GM23338 (cell line): Measurements from ENCODE around the gene MED27. TPM values are rescaled to one million over a fixed set of nuclear protein-coding genes. Genes with fewer than 3 reads are reported as not detected.

ENCODE experiments used
- ATAC-seq: fragments of 200-7000 bp; cut with Tn5 transposase; 3 replicates; pipeline ENCODE4 v1.9.1; 2020
- DNase-seq: peaks from one replicate; pipeline ENCODE4 v3.0.0-alpha.2; 2015; ENCODE audit warnings: low spot score
- H2AFZ ChIP-seq: fragments of 200-600 bp; sonication (generic); 2 replicates; pipeline ENCODE4 v1.8.0; 2016; ENCODE audit warnings: antibody characterized with exemption, mild to moderate bottlenecking, moderate library complexity
- H3F3A ChIP-seq: fragments of 200-600 bp; sonication (generic); replicated peaks from 2 replicates; pipeline ENCODE4 v1.8.0; 2017; ENCODE audit warnings: antibody characterized with exemption, mixed run types, low read depth
- H3K27ac ChIP-seq: fragments of 200-600 bp; sonication (generic); 2 replicates; pipeline ENCODE4 v1.6.1; 2016; ENCODE audit warnings: low read depth
- H3K27me3 ChIP-seq: fragments of 200-600 bp; sonication (generic); 2 replicates; pipeline ENCODE4 v1.8.0; 2016; ENCODE audit warnings: mild to moderate bottlenecking, mixed run types, moderate library complexity; ENCODE audit not compliant: insufficient read depth
- H3K36me3 ChIP-seq: fragments of 200-600 bp; sonication (generic); 2 replicates; pipeline ENCODE4 v1.8.0; 2016; ENCODE audit warnings: mild to moderate bottlenecking; ENCODE audit not compliant: insufficient read depth
- H3K4me1 ChIP-seq: fragments of 200-600 bp; sonication (generic); 2 replicates; pipeline ENCODE4 v1.8.0; 2016; ENCODE audit warnings: mild to moderate bottlenecking, moderate library complexity; ENCODE audit not compliant: insufficient read depth
- H3K4me2 ChIP-seq: fragments of 200-600 bp; sonication (generic); 2 replicates; pipeline ENCODE4 v1.7.1; 2017; ENCODE audit warnings: mixed run types
- H3K4me3 ChIP-seq: fragments of 200-600 bp; sonication (generic); 2 replicates; pipeline ENCODE4 v1.6.1; 2016; ENCODE audit warnings: mixed run types
- H3K79me2 ChIP-seq: fragments of 200-600 bp; sonication (generic); replicated peaks from 2 replicates; pipeline ENCODE4 v1.8.0; 2017; ENCODE audit warnings: mild to moderate bottlenecking; ENCODE audit not compliant: insufficient read depth
- H3K9me2 ChIP-seq: fragments of 200-600 bp; sonication (generic); 2 replicates; pipeline ENCODE4 v1.8.0; 2017; ENCODE audit not compliant: insufficient read depth
- H4K20me1 ChIP-seq: fragments of 200-600 bp; sonication (generic); replicated peaks from 2 replicates; pipeline ENCODE4 v1.8.0; 2017; ENCODE audit warnings: mild to moderate bottlenecking; ENCODE audit not compliant: insufficient read depth
- H3K27ac Mint-ChIP-seq: 2 replicates; pipeline ENCODE4 v1.8.0; 2020; ENCODE audit warnings: inconsistent platforms, mild to moderate bottlenecking, moderate library complexity, mixed read lengths
- H3K27me3 Mint-ChIP-seq: 3 replicates; pipeline ENCODE4 v1.8.0; 2022; ENCODE audit warnings: low read depth, mild to moderate bottlenecking, moderate library complexity, mixed read lengths, inconsistent platforms; ENCODE audit not compliant: insufficient read depth, poor library complexity
- H3K36me3 Mint-ChIP-seq: 3 replicates; pipeline ENCODE4 v1.8.0; 2021; ENCODE audit warnings: low read depth, mild to moderate bottlenecking, inconsistent platforms, moderate library complexity, mixed read lengths
- H3K4me1 Mint-ChIP-seq: 3 replicates; pipeline ENCODE4 v1.8.0; 2020; ENCODE audit warnings: mild to moderate bottlenecking, inconsistent platforms, mixed read lengths
- H3K4me3 Mint-ChIP-seq: 3 replicates; pipeline ENCODE4 v1.8.0; 2021; ENCODE audit warnings: moderate library complexity, mild to moderate bottlenecking, inconsistent platforms, mixed read lengths
- H3K9me3 Mint-ChIP-seq: 3 replicates; pipeline ENCODE4 v1.8.0; 2020; ENCODE audit warnings: moderate library complexity, mild to moderate bottlenecking, inconsistent platforms, mixed read lengths
- CREB1 ChIP-seq: fragments of 250-450 bp; sonication (Bioruptor Pico); IDR thresholded peaks from 2 replicates; pipeline ENCODE4 v1.5.0; 2020; ENCODE audit warnings: low read depth, mild to moderate bottlenecking, moderate library complexity
- EZH2phosphoT487 ChIP-seq: fragments of 200-600 bp; sonication (generic); IDR thresholded peaks from one replicate; pipeline ENCODE4 v1.8.1; 2018; ENCODE audit warnings: antibody characterized with exemption; ENCODE audit not compliant: unreplicated experiment
- NANOG ChIP-seq: IDR thresholded peaks from 2 replicates; pipeline ENCODE4 v1.6.1; 2016; ENCODE audit warnings: antibody characterized with exemption, borderline replicate concordance
- POLR2AphosphoS5 ChIP-seq: IDR thresholded peaks from 2 replicates; pipeline ENCODE4 v1.6.1; 2016; ENCODE audit warnings: antibody characterized with exemption, low read depth
- ZNF114 ChIP-seq: fragments of 250-450 bp; sonication (Bioruptor Pico); IDR thresholded peaks from 2 replicates; pipeline ENCODE4 v1.5.0; 2020; ENCODE audit warnings: mild to moderate bottlenecking, moderate library complexity
- polyA plus RNA-seq: library from polyadenylated mRNA; unstranded; fragments of >200 nt; fragmentation: Nextera tagmentation; extraction: Ambion mirVana; gene quantifications from 2 replicates; pipeline ENCODE4 v1.2.1, GENCODE V29; 2016
- total RNA-seq: library from RNA; depleted of rRNA; stranded (reverse); fragments of >200 nt; shearing (Covaris generic); gene quantifications from 2 replicates; pipeline ENCODE4 v1.2.3, GENCODE V29; 2014
- TF ChIP-seq, protein P1 (sequence below): fragments of 250-450 bp; sonication (Bioruptor Pico); IDR thresholded peaks from 2 replicates; pipeline ENCODE4 v1.5.0; 2020; ENCODE audit warnings: mild to moderate bottlenecking, moderate library complexity
- TF ChIP-seq, protein P2 (sequence below): IDR thresholded peaks from one replicate; pipeline ENCODE4 v1.6.1; 2018; ENCODE audit warnings: antibody characterized with exemption; ENCODE audit not compliant: unreplicated experiment
- TF ChIP-seq, protein P3 (sequence below): IDR thresholded peaks from 2 replicates; pipeline ENCODE4 v1.6.1; 2016; ENCODE audit warnings: antibody characterized with exemption

Gene MED27
- total and polyA plus RNA-seq, 2 experiments from 2014 or later = 30.6 to 35.0 TPM

DNA sequence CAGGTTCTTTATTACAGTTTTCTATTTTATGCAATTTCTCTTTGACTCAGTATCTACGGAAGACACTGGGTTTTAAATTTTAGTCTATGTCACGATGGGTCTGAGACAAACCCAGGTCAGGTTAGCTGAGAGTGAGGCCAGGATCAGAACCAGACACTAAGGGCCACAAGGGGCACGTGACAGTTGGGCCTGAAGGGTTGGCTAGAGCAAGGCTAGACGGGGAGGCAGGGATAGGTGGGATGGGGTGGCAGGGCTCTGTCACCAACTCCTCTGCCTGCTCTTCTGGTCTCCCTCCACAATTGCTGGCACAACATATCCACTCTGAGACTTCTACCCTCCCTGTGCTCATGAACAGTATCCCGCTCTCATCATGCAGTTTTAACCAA, 76.4 kb downstream of the MED27 start (continued):
- TF ChIP-seq, protein P1, sequence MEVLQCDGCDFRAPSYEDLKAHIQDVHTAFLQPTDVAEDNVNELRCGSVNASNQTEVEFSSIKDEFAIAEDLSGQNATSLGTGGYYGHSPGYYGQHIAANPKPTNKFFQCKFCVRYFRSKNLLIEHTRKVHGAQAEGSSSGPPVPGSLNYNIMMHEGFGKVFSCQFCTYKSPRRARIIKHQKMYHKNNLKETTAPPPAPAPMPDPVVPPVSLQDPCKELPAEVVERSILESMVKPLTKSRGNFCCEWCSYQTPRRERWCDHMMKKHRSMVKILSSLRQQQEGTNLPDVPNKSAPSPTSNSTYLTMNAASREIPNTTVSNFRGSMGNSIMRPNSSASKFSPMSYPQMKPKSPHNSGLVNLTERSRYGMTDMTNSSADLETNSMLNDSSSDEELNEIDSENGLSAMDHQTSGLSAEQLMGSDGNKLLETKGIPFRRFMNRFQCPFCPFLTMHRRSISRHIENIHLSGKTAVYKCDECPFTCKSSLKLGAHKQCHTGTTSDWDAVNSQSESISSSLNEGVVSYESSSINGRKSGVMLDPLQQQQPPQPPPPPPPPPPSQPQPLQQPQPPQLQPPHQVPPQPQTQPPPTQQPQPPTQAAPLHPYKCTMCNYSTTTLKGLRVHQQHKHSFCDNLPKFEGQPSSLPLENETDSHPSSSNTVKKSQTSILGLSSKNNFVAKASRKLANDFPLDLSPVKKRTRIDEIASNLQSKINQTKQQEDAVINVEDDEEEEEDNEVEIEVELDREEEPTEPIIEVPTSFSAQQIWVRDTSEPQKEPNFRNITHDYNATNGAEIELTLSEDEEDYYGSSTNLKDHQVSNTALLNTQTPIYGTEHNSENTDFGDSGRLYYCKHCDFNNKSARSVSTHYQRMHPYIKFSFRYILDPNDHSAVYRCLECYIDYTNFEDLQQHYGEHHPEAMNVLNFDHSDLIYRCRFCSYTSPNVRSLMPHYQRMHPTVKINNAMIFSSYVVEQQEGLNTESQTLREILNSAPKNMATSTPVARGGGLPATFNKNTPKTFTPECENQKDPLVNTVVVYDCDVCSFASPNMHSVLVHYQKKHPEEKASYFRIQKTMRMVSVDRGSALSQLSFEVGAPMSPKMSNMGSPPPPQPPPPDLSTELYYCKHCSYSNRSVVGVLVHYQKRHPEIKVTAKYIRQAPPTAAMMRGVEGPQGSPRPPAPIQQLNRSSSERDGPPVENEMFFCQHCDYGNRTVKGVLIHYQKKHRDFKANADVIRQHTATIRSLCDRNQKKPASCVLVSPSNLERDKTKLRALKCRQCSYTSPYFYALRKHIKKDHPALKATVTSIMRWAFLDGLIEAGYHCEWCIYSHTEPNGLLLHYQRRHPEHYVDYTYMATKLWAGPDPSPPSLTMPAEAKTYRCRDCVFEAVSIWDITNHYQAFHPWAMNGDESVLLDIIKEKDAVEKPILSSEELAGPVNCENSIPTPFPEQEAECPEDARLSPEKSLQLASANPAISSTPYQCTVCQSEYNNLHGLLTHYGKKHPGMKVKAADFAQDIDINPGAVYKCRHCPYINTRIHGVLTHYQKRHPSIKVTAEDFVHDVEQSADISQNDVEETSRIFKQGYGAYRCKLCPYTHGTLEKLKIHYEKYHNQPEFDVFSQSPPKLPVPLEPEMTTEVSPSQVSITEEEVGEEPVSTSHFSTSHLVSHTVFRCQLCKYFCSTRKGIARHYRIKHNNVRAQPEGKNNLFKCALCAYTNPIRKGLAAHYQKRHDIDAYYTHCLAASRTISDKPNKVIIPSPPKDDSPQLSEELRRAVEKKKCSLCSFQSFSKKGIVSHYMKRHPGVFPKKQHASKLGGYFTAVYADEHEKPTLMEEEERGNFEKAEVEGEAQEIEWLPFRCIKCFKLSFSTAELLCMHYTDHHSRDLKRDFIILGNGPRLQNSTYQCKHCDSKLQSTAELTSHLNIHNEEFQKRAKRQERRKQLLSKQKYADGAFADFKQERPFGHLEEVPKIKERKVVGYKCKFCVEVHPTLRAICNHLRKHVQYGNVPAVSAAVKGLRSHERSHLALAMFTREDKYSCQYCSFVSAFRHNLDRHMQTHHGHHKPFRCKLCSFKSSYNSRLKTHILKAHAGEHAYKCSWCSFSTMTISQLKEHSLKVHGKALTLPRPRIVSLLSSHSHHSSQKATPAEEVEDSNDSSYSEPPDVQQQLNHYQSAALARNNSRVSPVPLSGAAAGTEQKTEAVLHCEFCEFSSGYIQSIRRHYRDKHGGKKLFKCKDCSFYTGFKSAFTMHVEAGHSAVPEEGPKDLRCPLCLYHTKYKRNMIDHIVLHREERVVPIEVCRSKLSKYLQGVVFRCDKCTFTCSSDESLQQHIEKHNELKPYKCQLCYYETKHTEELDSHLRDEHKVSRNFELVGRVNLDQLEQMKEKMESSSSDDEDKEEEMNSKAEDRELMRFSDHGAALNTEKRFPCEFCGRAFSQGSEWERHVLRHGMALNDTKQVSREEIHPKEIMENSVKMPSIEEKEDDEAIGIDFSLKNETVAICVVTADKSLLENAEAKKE = no peak
- TF ChIP-seq, protein P2, sequence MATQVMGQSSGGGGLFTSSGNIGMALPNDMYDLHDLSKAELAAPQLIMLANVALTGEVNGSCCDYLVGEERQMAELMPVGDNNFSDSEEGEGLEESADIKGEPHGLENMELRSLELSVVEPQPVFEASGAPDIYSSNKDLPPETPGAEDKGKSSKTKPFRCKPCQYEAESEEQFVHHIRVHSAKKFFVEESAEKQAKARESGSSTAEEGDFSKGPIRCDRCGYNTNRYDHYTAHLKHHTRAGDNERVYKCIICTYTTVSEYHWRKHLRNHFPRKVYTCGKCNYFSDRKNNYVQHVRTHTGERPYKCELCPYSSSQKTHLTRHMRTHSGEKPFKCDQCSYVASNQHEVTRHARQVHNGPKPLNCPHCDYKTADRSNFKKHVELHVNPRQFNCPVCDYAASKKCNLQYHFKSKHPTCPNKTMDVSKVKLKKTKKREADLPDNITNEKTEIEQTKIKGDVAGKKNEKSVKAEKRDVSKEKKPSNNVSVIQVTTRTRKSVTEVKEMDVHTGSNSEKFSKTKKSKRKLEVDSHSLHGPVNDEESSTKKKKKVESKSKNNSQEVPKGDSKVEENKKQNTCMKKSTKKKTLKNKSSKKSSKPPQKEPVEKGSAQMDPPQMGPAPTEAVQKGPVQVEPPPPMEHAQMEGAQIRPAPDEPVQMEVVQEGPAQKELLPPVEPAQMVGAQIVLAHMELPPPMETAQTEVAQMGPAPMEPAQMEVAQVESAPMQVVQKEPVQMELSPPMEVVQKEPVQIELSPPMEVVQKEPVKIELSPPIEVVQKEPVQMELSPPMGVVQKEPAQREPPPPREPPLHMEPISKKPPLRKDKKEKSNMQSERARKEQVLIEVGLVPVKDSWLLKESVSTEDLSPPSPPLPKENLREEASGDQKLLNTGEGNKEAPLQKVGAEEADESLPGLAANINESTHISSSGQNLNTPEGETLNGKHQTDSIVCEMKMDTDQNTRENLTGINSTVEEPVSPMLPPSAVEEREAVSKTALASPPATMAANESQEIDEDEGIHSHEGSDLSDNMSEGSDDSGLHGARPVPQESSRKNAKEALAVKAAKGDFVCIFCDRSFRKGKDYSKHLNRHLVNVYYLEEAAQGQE = no peak

DNA sequence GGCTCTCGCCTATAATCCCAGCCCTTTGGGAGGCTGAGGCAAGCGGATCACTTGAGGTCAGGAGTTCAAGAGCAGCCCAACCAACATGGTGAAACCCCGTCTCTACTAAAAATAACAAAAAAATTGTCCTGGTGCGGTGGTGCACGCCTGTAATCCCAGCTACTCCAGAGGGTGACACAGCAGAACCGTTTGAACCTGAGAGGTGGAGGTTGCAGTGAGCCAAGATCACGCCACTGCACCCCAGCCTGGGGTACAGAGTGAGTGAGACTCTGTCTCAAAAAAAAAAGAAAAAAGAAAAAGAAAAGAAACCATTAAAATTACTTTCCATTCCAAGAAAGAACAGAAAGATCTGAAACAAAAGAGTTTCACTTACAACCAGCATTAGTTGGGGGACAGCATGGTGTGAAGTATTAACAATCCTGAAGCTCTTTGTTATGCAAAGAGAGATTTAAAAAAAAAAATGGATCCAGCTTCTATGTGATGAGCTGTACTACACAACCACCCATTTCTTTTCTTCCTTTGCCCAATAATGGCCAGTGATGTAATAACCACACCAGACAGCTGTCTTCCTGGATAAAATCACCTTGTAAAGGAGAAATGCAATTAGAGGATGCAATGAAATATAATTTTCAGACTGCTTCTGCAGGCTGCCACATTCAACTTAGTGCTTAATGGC, 76.9 kb downstream of the MED27 start:
- Histone ChIP-seq H3K36me3 (no peaks in the 10 kb centered on the region), H3F3A (no peaks in the 10 kb centered on the region), H3K4me2 (peak overlapping the region; percentile 40; the same call in 1 of the 2 replicates), H3K9me2 (no peaks in the 10 kb centered on the region), H3K4me3 (no peak overlapping the region), H3K79me2 (peaks cover 20% of the 10 kb centered on the region; the same call in 1 of the 2 replicates), H4K20me1 (no peaks in the 10 kb centered on the region; the same call in 1 of the 2 replicates), H3K27me3 (no peaks in the 10 kb centered on the region), H3K27ac (peak overlapping the region; percentile 41; the same call in 1 of the 2 replicates), H3K4me1 (peaks cover 49% of the 10 kb centered on the region), H2AFZ (no peak overlapping the region)
- DNase-seq = no peak
- Mint-ChIP-seq H3K4me1 (peaks cover 61% of the 10 kb centered on the region), H3K9me3 (no peaks in the 10 kb centered on the region; the same call in 2 of the 3 replicates), H3K36me3 (peaks cover 8% of the 10 kb centered on the region; the same call in 2 of the 3 replicates), H3K4me3 (no peak overlapping the region), H3K27ac (peak overlapping the region; percentile 58; the same call in 1 of the 2 replicates), H3K27me3 (no peaks in the 10 kb centered on the region)
- ATAC-seq = peak; percentile 18; the same call in 2 of the 3 replicates
- TF ChIP-seq, protein P3, sequence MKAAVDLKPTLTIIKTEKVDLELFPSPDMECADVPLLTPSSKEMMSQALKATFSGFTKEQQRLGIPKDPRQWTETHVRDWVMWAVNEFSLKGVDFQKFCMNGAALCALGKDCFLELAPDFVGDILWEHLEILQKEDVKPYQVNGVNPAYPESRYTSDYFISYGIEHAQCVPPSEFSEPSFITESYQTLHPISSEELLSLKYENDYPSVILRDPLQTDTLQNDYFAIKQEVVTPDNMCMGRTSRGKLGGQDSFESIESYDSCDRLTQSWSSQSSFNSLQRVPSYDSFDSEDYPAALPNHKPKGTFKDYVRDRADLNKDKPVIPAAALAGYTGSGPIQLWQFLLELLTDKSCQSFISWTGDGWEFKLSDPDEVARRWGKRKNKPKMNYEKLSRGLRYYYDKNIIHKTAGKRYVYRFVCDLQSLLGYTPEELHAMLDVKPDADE = no peak
- TF ChIP-seq EZH2phosphoT487 (no peak), ZNF114 (no peak), NANOG (no peak), POLR2AphosphoS5 (no peak), CREB1 (CRISPR knock-in tag) (no peak)
